Measurements from ENCODE around the gene MAP3K13. TPM values are rescaled to one million over a fixed set of nuclear protein-coding genes. Genes with fewer than 3 reads are reported as not detected.
"Not testable (repeated sequence)": the region's sequence is repeated elsewhere in the genome, so short reads cannot be mapped to it uniquely, and the experiment has no call there.

Gene MAP3K13
- total RNA-seq, 1 donor from 2014 or later, result 29.6 TPM

GRCh38 chr3:185470323-185470722, 107.4 kb downstream of the MAP3K13 start:
- Mint-ChIP-seq H3K4me1 (ENCODE audit: low read depth) (no peaks in the 10 kb centered on the region), H3K36me3 (ENCODE audit: insufficient read depth) (peaks cover 18% of the 10 kb centered on the region), H3K4me3 (ENCODE audit: low read depth) (no peak overlapping the region), H3K27ac (no peak overlapping the region), H3K9me3 (ENCODE audit: low read depth) (no peaks in the 10 kb centered on the region), H3K27me3 (no peaks in the 10 kb centered on the region)
- TF ChIP-seq CTCF (IDR thresholded peaks at IDR 0.05; ENCODE audit: unreplicated experiment), result no peak
- no peak for DNase-seq (ENCODE audit: low spot score, unreplicated experiment)

- H3K27ac Mint-ChIP-seq, result no peak overlapping the region
- H3K36me3 Mint-ChIP-seq (ENCODE audit: insufficient read depth), result peaks cover 13% of the 10 kb centered on the region
- H3K4me1 Mint-ChIP-seq (ENCODE audit: low read depth), result no peaks in the 10 kb centered on the region
- H3K9me3 Mint-ChIP-seq (ENCODE audit: low read depth), result no peaks in the 10 kb centered on the region
- no peaks in the 10 kb centered on the region for H3K27me3 Mint-ChIP-seq
- no peak for TF ChIP-seq CTCF (IDR thresholded peaks at IDR 0.05; ENCODE audit: unreplicated experiment)
- H3K4me3 Mint-ChIP-seq (ENCODE audit: low read depth), result no peak overlapping the region
- DNase-seq (ENCODE audit: low spot score, unreplicated experiment), result no peak
These were observed 110.4 kb downstream of the MAP3K13 start for GRCh38 chr3:185473290-185473815.

GRCh38 chr3:185474922-185475321, 112.0 kb downstream of the MAP3K13 start:
- not testable (repeated sequence) for H3K36me3 Mint-ChIP-seq (ENCODE audit: insufficient read depth); H3K4me3 Mint-ChIP-seq (ENCODE audit: low read depth); H3K4me1 Mint-ChIP-seq (ENCODE audit: low read depth)

GRCh38 chr3:185477316-185477715, 114.4 kb downstream of the MAP3K13 start:
- no peak for TF ChIP-seq CTCF (IDR thresholded peaks at IDR 0.05; ENCODE audit: unreplicated experiment)
- Mint-ChIP-seq H3K4me1 (ENCODE audit: low read depth) (no peaks in the 10 kb centered on the region), H3K27me3 (no peaks in the 10 kb centered on the region), H3K27ac (no peak overlapping the region), H3K4me3 (ENCODE audit: low read depth) (no peak overlapping the region), H3K9me3 (ENCODE audit: low read depth) (no peaks in the 10 kb centered on the region), H3K36me3 (ENCODE audit: insufficient read depth) (peaks cover 14% of the 10 kb centered on the region)
- no peak for DNase-seq (ENCODE audit: low spot score, unreplicated experiment)

More at GRCh38 chr3:185474922-185475321, 112.0 kb downstream of the MAP3K13 start:
- H3K9me3 Mint-ChIP-seq (ENCODE audit: low read depth); DNase-seq (ENCODE audit: low spot score, unreplicated experiment); H3K27me3 Mint-ChIP-seq; H3K27ac Mint-ChIP-seq: not testable (repeated sequence)

GRCh38 chr3:185479373-185479945, 116.5 kb downstream of the MAP3K13 start:
- H3K9me3 Mint-ChIP-seq (ENCODE audit: low read depth), result no peaks in the 10 kb centered on the region
- H3K4me3 Mint-ChIP-seq (ENCODE audit: low read depth), result no peak overlapping the region
- no peak for TF ChIP-seq CTCF (IDR thresholded peaks at IDR 0.05; ENCODE audit: unreplicated experiment)
- H3K36me3 Mint-ChIP-seq (ENCODE audit: insufficient read depth), result peaks cover 15% of the 10 kb centered on the region
- H3K4me1 Mint-ChIP-seq (ENCODE audit: low read depth), result no peaks in the 10 kb centered on the region
- no peak overlapping the region for H3K27ac Mint-ChIP-seq
- no peaks in the 10 kb centered on the region for H3K27me3 Mint-ChIP-seq
- no peak for DNase-seq (ENCODE audit: low spot score, unreplicated experiment)

- no peaks in the 10 kb centered on the region for H3K27me3 Mint-ChIP-seq
- DNase-seq (ENCODE audit: low spot score, unreplicated experiment), result no peak
- peaks cover 12% of the 10 kb centered on the region for H3K36me3 Mint-ChIP-seq (ENCODE audit: insufficient read depth)
- H3K4me3 Mint-ChIP-seq (ENCODE audit: low read depth), result no peak overlapping the region
- H3K4me1 Mint-ChIP-seq (ENCODE audit: low read depth), result peaks cover 1% of the 10 kb centered on the region
- H3K27ac Mint-ChIP-seq, result no peak overlapping the region
- no peak for TF ChIP-seq CTCF (IDR thresholded peaks at IDR 0.05; ENCODE audit: unreplicated experiment)
- no peaks in the 10 kb centered on the region for H3K9me3 Mint-ChIP-seq (ENCODE audit: low read depth)
These were observed 121.4 kb downstream of the MAP3K13 start for GRCh38 chr3:185484296-185484695.

All from progenitor cell of endocrine pancreas (in vitro differentiated cells).